Type B pancreatic cell (in vitro differentiated cells): ENCODE measurements around the gene SPRR1A. TPM values are rescaled to one million over a fixed set of nuclear protein-coding genes. Genes with fewer than 3 reads are reported as not detected.

ENCODE experiments used
- DNase-seq: peaks from one replicate; pipeline ENCODE4 v3.0.0; 2021; ENCODE audit warnings: mixed read lengths; ENCODE audit not compliant: unreplicated experiment; ENCODE audit errors: extremely low spot score
- H3K27ac Mint-ChIP-seq: 2 replicates; pipeline ENCODE4 v1.8.0; 2021; ENCODE audit warnings: mild to moderate bottlenecking, mixed read lengths
- H3K27me3 Mint-ChIP-seq: 2 replicates; pipeline ENCODE4 v1.8.0; 2021; ENCODE audit warnings: mixed read lengths
- H3K36me3 Mint-ChIP-seq: 2 replicates; pipeline ENCODE4 v1.8.0; 2021; ENCODE audit warnings: mixed read lengths
- H3K4me1 Mint-ChIP-seq: one replicate; pipeline ENCODE4 v1.8.0; 2021; ENCODE audit warnings: mixed read lengths; ENCODE audit not compliant: unreplicated experiment
- H3K4me3 Mint-ChIP-seq: 2 replicates; pipeline ENCODE4 v1.8.0; 2021; ENCODE audit warnings: mild to moderate bottlenecking, mixed read lengths
- H3K9me3 Mint-ChIP-seq: 2 replicates; pipeline ENCODE4 v1.8.0; 2021; ENCODE audit warnings: mixed read lengths
- CTCF ChIP-seq: fragments of 200-600 bp; sonication (generic); conservative IDR thresholded peaks from 2 replicates; pipeline ENCODE4 v1.5.0; 2021; ENCODE audit warnings: antibody characterized with exemption, mild to moderate bottlenecking
- total RNA-seq: library from RNA; stranded (reverse); gene quantifications from 2 replicates; pipeline ENCODE4 v1.2.1, GENCODE V29; 2021; ENCODE audit warnings: low replicate concordance

The SPRR1A gene
- total RNA-seq, 1 donor from 2014 or later = 22.2 TPM

GRCh38 chr1:152982076-152982475, 1.8 kb upstream of the SPRR1A start:
- Mint-ChIP-seq H3K9me3 (no peaks in the 10 kb centered on the region), H3K27ac (no peak overlapping the region), H3K4me1 (no peaks in the 10 kb centered on the region), H3K4me3 (no peak overlapping the region), H3K36me3 (no peaks in the 10 kb centered on the region), H3K27me3 (no peaks in the 10 kb centered on the region)
- TF ChIP-seq CTCF = no peak
- DNase-seq = no peak

- no peaks in the 10 kb centered on the region for H3K4me1 Mint-ChIP-seq
- no peaks in the 10 kb centered on the region for H3K36me3 Mint-ChIP-seq
- TF ChIP-seq CTCF = no peak
- no peaks in the 10 kb centered on the region for H3K27me3 Mint-ChIP-seq
- no peak overlapping the region for H3K27ac Mint-ChIP-seq
- DNase-seq = no peak
- H3K9me3 Mint-ChIP-seq = no peaks in the 10 kb centered on the region
- H3K4me3 Mint-ChIP-seq = no peak overlapping the region
Observed at GRCh38 chr1:152983234-152983633, 647 bp upstream of the SPRR1A start.

- TF ChIP-seq CTCF = no peak
- DNase-seq = no peak
- no peaks in the 10 kb centered on the region for H3K36me3 Mint-ChIP-seq
- H3K9me3 Mint-ChIP-seq = no peaks in the 10 kb centered on the region
- H3K27ac Mint-ChIP-seq = no peak overlapping the region
- H3K4me3 Mint-ChIP-seq = no peak overlapping the region
- no peaks in the 10 kb centered on the region for H3K4me1 Mint-ChIP-seq
- no peaks in the 10 kb centered on the region for H3K27me3 Mint-ChIP-seq
Observed at GRCh38 chr1:152986578-152986977, 2.7 kb downstream of the SPRR1A start.

- Mint-ChIP-seq H3K4me3 (no peak overlapping the region), H3K27ac (no peak overlapping the region), H3K36me3 (no peaks in the 10 kb centered on the region), H3K4me1 (no peaks in the 10 kb centered on the region), H3K27me3 (no peaks in the 10 kb centered on the region), H3K9me3 (no peaks in the 10 kb centered on the region)
- no peak for TF ChIP-seq CTCF
- DNase-seq = no peak
Observed at GRCh38 chr1:152993186-152993585, 9.3 kb downstream of the SPRR1A start.

- no peak overlapping the region for H3K27ac Mint-ChIP-seq
- H3K9me3 Mint-ChIP-seq = no peaks in the 10 kb centered on the region
- no peak for DNase-seq
- H3K27me3 Mint-ChIP-seq = no peaks in the 10 kb centered on the region
- H3K4me1 Mint-ChIP-seq = no peaks in the 10 kb centered on the region
- no peak overlapping the region for H3K4me3 Mint-ChIP-seq
- TF ChIP-seq CTCF = no peak
- no peaks in the 10 kb centered on the region for H3K36me3 Mint-ChIP-seq
Observed at GRCh38 chr1:152995842-152996241, 12.0 kb downstream of the SPRR1A start.
